Upper lobe of left lung (tissue), 6 donors: ENCODE results near the gene KIRREL3. TPM values are rescaled to one million over a fixed set of nuclear protein-coding genes. Genes with fewer than 3 reads are reported as not detected.

Source experiments
- ATAC-seq, 2 donors: fragments of 200-7000 bp; cut with Tn5 transposase; one replicate each; pipeline ENCODE4 v1.9.1; 2022; ENCODE audit warnings: mild to moderate bottlenecking in 2 of 2, moderate library complexity in 2 of 2; ENCODE audit not compliant: low FRiP score in 2 of 2
- DNase-seq, 2 donors: peaks; one replicate each; pipeline ENCODE4 v3.0.0-alpha.2; 2019 to 2020
- H3K27ac ChIP-seq, 4 donors: fragments of 200-600 bp; sonication (generic); one replicate each; pipeline ENCODE4 v1.5.1; 2016 to 2019
- H3K27me3 ChIP-seq, 4 donors: fragments of 200-600 bp; sonication (generic); one replicate each; pipeline ENCODE4 v1.5.1; 2017 to 2019
- H3K36me3 ChIP-seq, 4 donors: fragments of 200-600 bp; sonication (generic); one replicate each; pipeline ENCODE4 v1.5.1; 2016 to 2019
- H3K4me1 ChIP-seq, 4 donors: fragments of 200-600 bp; sonication (generic); one replicate each; pipeline ENCODE4 v1.5.1; 2018 to 2019
- H3K4me3 ChIP-seq, 4 donors: fragments of 200-600 bp; sonication (generic); one replicate each; pipeline ENCODE4 v1.5.1; 2017 to 2019; ENCODE audit warnings: mild to moderate bottlenecking in 2 of 4, moderate library complexity in 1 of 4
- H3K9me3 ChIP-seq, 4 donors: fragments of 200-600 bp; sonication (generic); one replicate each; pipeline ENCODE4 v1.5.1; 2018 to 2019
- EP300 ChIP-seq, 4 donors: sonication (generic); formaldehyde crosslinking; IDR thresholded peaks; one replicate each; pipeline ENCODE4 v1.5.1; 2017; ENCODE audit warnings: antibody characterized with exemption in 4 of 4, control low read depth in 2 of 4
- POLR2A ChIP-seq, 4 donors: fragments of 450-650 bp; IDR thresholded peaks; one replicate each; pipeline ENCODE4 v1.5.1; 2016 to 2017; ENCODE audit warnings: antibody characterized with exemption in 4 of 4, mild to moderate bottlenecking in 2 of 4
- POLR2AphosphoS5 ChIP-seq, 2 donors: sonication (generic); formaldehyde crosslinking; IDR thresholded peaks; one replicate each; pipeline ENCODE4 v1.5.1; 2017; ENCODE audit warnings: antibody characterized with exemption in 2 of 2
- WGBS, 2 donors: methylation state at CpG; one replicate each; pipeline ENCODE4 v1.1.5; 2017 to 2018; 5-methylcytosine and 5-hydroxymethylcytosine counted together
- total RNA-seq, 6 donors: library from RNA; depleted of rRNA in 4 of 6; stranded (reverse); fragments of >200 nt in 4 of 6; gene quantifications; one replicate each; pipeline versions ENCODE4 v1.1.0 to v1.2.1, GENCODE V29; 2016 to 2021
- TF ChIP-seq, protein P1 (sequence below), 6 experiments: fragments of 450-650 bp in 4 of 6; fragments of 200-600 bp in 2 of 6; sonication (generic) in 2 of 6; IDR thresholded peaks; one replicate each; pipeline ENCODE4 v1.5.1; 2016 to 2019; ENCODE audit warnings: antibody characterized with exemption in 6 of 6
- donor health status: DM: no; HTN: no; CAD: no; lungs with moderate emphysema.
- donor health status: DM: no; HTN: yes; CAD: no; lungs with severe emphysema.

The KIRREL3 gene
- total RNA-seq, 6 donors from 2014 or later: 0.22 to 0.24 TPM; not detected in 4

DNA sequence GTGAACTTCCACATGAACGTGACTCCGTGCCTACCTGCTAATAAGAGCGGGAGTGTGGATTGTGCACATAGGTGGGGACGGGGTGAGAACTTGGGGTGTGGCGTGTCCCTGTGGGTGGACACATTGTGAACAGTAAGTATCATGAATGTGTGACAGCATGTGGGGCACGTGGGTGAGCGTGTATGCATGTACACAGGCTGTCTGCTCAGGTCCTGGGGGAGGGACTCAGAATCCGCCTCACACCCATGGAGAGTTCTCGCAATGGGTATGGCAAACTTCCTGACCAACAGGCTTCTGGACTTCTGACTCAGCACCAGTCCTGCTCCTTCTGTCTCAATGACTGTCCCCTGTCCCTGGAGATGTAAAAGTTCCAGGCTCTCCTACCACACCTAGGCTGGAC is 422.1 kb downstream of the KIRREL3 start:
- Histone ChIP-seq H3K4me3 (no peak overlapping the region), H3K4me1 (no peaks in the 10 kb centered on the region), H3K36me3 (no peaks in the 10 kb centered on the region), H3K27ac (no peak overlapping the region), H3K9me3 (no peaks in the 10 kb centered on the region), H3K27me3 (no peaks in the 10 kb centered on the region)
- no peak for ATAC-seq
- 81 to 82% methylated on average over 9 of the region's 9 CpGs for WGBS, 2 donors
- DNase-seq: no peak
- TF ChIP-seq EP300 (IDR thresholded peaks at IDR 0.05): no peak
- TF ChIP-seq, protein P1, sequence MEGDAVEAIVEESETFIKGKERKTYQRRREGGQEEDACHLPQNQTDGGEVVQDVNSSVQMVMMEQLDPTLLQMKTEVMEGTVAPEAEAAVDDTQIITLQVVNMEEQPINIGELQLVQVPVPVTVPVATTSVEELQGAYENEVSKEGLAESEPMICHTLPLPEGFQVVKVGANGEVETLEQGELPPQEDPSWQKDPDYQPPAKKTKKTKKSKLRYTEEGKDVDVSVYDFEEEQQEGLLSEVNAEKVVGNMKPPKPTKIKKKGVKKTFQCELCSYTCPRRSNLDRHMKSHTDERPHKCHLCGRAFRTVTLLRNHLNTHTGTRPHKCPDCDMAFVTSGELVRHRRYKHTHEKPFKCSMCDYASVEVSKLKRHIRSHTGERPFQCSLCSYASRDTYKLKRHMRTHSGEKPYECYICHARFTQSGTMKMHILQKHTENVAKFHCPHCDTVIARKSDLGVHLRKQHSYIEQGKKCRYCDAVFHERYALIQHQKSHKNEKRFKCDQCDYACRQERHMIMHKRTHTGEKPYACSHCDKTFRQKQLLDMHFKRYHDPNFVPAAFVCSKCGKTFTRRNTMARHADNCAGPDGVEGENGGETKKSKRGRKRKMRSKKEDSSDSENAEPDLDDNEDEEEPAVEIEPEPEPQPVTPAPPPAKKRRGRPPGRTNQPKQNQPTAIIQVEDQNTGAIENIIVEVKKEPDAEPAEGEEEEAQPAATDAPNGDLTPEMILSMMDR (IDR thresholded peaks at IDR 0.05): no peak
- TF ChIP-seq POLR2AphosphoS5 (IDR thresholded peaks at IDR 0.05): no peak
- no peak for TF ChIP-seq POLR2A (IDR thresholded peaks at IDR 0.05)

DNA sequence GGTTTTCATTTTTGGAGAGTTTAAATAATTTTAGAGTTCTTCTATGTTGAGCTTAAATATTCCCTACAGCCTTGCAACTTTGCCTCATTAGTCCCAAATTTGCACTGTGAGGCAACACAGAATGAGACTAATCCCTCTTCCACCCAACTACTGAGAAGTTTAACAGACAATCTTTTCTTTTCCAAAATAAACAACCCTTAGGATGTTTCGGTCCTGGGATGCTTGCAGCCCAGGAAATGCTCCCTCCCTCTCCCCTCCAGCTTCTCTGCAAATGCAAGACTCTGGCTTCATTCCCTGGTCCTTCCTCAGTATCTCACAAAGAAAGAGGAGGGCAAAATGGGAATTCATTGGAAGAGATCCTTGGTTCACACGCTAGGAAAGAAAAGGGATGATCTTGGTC is 422.5 kb downstream of the KIRREL3 start:
- WGBS, 2 donors: 49 to 53% methylated on average over 2 of the region's 2 CpGs
- H3K27me3 ChIP-seq: no peaks in the 10 kb centered on the region
- H3K4me3 ChIP-seq: no peak overlapping the region
- no peak for DNase-seq
- H3K4me1 ChIP-seq: no peaks in the 10 kb centered on the region
- no peak for TF ChIP-seq EP300 (IDR thresholded peaks at IDR 0.05)
- TF ChIP-seq POLR2AphosphoS5 (IDR thresholded peaks at IDR 0.05): no peak
- no peak for TF ChIP-seq POLR2A (IDR thresholded peaks at IDR 0.05)
- TF ChIP-seq, protein P1 (IDR thresholded peaks at IDR 0.05): no peak
- H3K27ac ChIP-seq: no peak overlapping the region
- H3K36me3 ChIP-seq: no peaks in the 10 kb centered on the region
- no peaks in the 10 kb centered on the region for H3K9me3 ChIP-seq
- ATAC-seq: no peak

DNA sequence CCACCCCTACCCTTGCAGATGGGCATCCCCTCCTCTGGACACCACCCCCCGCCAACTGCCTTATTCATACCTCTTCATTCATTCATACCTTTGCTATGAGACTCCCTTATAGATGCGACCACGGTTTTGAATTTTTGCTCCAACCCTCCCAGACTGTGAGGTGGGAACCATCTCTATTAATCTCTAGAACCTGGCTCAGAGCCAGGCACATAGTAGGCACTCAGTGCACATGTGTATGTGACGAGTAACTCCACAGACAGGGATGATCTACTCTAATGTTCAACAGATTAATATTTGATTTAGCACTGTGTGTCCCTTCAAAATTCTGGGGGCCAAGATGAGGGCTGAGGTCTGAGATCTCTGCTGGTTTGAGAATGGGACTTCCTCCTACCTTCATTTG is 424.7 kb downstream of the KIRREL3 start:
- H3K36me3 ChIP-seq: no peaks in the 10 kb centered on the region
- DNase-seq: no peak
- H3K4me3 ChIP-seq: no peak overlapping the region
- no peak overlapping the region for H3K27ac ChIP-seq
- H3K9me3 ChIP-seq: no peaks in the 10 kb centered on the region
- no peaks in the 10 kb centered on the region for H3K4me1 ChIP-seq
- no peaks in the 10 kb centered on the region for H3K27me3 ChIP-seq
- TF ChIP-seq, protein P1 (IDR thresholded peaks at IDR 0.05): no peak
- no peak for TF ChIP-seq POLR2A (IDR thresholded peaks at IDR 0.05)
- TF ChIP-seq EP300 (IDR thresholded peaks at IDR 0.05): no peak
- TF ChIP-seq POLR2AphosphoS5 (IDR thresholded peaks at IDR 0.05): no peak
- ATAC-seq: no peak
- 90 to 93% methylated on average over 4 of the region's 4 CpGs for WGBS, 2 donors

DNA sequence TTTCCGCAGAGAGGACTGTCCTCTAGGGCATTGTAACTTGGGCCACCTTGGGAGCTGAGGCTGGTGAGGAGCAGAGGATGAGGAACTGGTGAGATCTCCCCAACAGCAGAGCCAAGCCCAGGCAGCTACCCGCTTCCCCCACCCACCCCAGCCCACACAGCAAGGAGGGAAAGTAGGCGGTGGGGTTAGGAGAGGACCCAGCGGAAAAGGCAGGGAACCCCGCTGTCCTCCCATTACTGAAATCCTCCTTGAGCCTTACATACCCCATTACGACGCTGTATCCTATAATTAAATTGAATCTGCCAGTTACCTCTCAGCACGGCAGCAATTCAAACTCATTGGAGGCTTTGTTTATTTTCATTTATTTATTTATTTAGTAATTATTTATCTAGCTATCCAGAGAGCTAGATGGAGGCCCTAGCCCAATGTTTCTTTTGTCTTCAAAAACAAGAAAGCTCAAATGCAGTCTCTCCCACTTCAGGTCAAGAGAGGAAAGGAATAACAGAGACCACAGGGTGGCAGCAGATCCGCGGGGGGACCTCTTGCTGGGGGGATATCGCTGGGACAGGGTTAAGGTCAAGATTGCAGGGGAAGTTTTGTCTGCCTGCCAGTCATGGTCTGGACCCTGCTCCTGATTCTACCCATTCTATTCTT is 427.1 kb downstream of the KIRREL3 start:
- TF ChIP-seq, protein P1 (IDR thresholded peaks at IDR 0.05): no peak
- no peak for TF ChIP-seq EP300 (IDR thresholded peaks at IDR 0.05)
- no peak for TF ChIP-seq POLR2AphosphoS5 (IDR thresholded peaks at IDR 0.05)
- TF ChIP-seq POLR2A (IDR thresholded peaks at IDR 0.05): no peak
- no peaks in the 10 kb centered on the region for H3K27me3 ChIP-seq

DNA sequence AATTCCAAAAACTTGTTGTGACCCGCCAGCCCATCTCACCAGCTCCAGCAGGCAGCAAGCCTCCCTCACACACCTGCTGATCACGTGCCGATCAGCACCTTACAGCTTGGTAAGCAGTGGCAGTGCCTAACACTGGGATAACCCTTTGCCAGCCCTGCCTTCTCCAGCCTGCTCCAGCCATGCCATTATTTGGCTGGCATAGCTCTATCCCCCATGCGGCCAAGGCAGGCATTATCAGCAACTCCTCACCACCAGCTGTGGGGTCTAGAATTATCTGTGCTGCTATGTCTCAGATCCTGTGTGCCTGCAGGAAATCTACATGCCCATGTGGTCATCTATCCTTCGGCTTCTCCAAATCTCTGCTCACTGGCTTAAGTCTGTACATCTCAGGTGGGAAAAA is 430.1 kb downstream of the KIRREL3 start:
- H3K36me3 ChIP-seq: no peaks in the 10 kb centered on the region
- ATAC-seq (no peak), DNase-seq (no peak)
- 78 to 85% methylated on average over 5 of the region's 5 CpGs for WGBS, 2 donors
- H3K4me1 ChIP-seq: no peaks in the 10 kb centered on the region
- H3K9me3 ChIP-seq: no peaks in the 10 kb centered on the region
- H3K4me3 ChIP-seq: no peak overlapping the region
- H3K27me3 ChIP-seq: no peaks in the 10 kb centered on the region
- TF ChIP-seq POLR2AphosphoS5 (IDR thresholded peaks at IDR 0.05) (no peak), POLR2A (IDR thresholded peaks at IDR 0.05) (no peak), EP300 (IDR thresholded peaks at IDR 0.05) (no peak)
- TF ChIP-seq, protein P1 (IDR thresholded peaks at IDR 0.05): no peak
- H3K27ac ChIP-seq: no peak overlapping the region

More for the DNA sequence above, 427.1 kb downstream of the KIRREL3 start:
- H3K27ac ChIP-seq: no peak overlapping the region
- H3K4me3 ChIP-seq: no peak overlapping the region
- H3K9me3 ChIP-seq: no peaks in the 10 kb centered on the region
- WGBS, 2 donors: 48 to 50% methylated on average over 11 of the region's 11 CpGs
- DNase-seq (no peak), ATAC-seq (no peak)
- no peaks in the 10 kb centered on the region for H3K36me3 ChIP-seq
- no peaks in the 10 kb centered on the region for H3K4me1 ChIP-seq
